PC-3 (cell line): ENCODE data around the gene MLIP. TPM values are rescaled to one million over a fixed set of nuclear protein-coding genes. Genes with fewer than 3 reads are reported as not detected.

Experiments used
- ATAC-seq: fragments of 200-7000 bp; cut with Tn5 transposase; 2 replicates; pipeline ENCODE4 v1.9.1; 2020; ENCODE audit warnings: mild to moderate bottlenecking, moderate library complexity
- BruUV-seq: library from RNA; stranded (reverse); fragments of 400-500 nt; replicated peaks from 2 replicates; lab custom pipeline; 2021; lab: Mats Ljungman, UMichigan
- CTCF ChIA-PET: fragments of 300-600 bp; sonication (Branson Sonifier 250); formaldehyde crosslinking; loops from one replicate; lab custom pipeline; 2022; ENCODE audit warnings: antibody characterized with exemption; lab: Charles Lee
- POLR2A ChIA-PET: fragments of 300-600 bp; sonication (Branson Sonifier 250); formaldehyde crosslinking; loops from one replicate; lab custom pipeline; 2022; ENCODE audit warnings: antibody characterized with exemption; ENCODE audit not compliant: unreplicated experiment; lab: Charles Lee
- DNase-seq: peaks from one replicate; pipeline ENCODE4 v3.0.0-alpha.2; 2015
- H2AFZ ChIP-seq: fragments of 300-600 bp; sonication (generic); 2 replicates; pipeline ENCODE4 v1.6.0; 2016; ENCODE audit warnings: antibody characterized with exemption, low read length
- H3F3A ChIP-seq: fragments of 300-600 bp; sonication (generic); one replicate; pipeline ENCODE4 v1.6.0; 2017; ENCODE audit warnings: antibody characterized with exemption, low read length, control low read depth, mild to moderate bottlenecking; ENCODE audit not compliant: unreplicated experiment
- H3K27ac ChIP-seq: fragments of 300-600 bp; sonication (generic); 2 replicates; pipeline ENCODE4 v1.5.1; 2016; ENCODE audit warnings: mild to moderate bottlenecking, low read length
- H3K27me3 ChIP-seq: fragments of 300-600 bp; sonication (generic); 2 replicates; pipeline ENCODE4 v1.6.1; 2016; ENCODE audit warnings: low read length, mixed read lengths
- H3K36me3 ChIP-seq: fragments of 300-600 bp; sonication (generic); 2 replicates; pipeline ENCODE4 v1.6.1; 2016; ENCODE audit warnings: low read depth, mixed run types, low read length, mixed read lengths
- H3K4me1 ChIP-seq: fragments of 300-600 bp; sonication (generic); 2 replicates; pipeline ENCODE4 v1.5.1; 2016; ENCODE audit warnings: low read length; ENCODE audit not compliant: insufficient read depth
- H3K4me2 ChIP-seq: fragments of 300-600 bp; sonication (generic); 2 replicates; pipeline ENCODE4 v1.6.0; 2016; ENCODE audit warnings: low read length
- H3K4me3 ChIP-seq: fragments of 300-600 bp; sonication (generic); 2 replicates; pipeline ENCODE4 v1.5.1; 2016; ENCODE audit warnings: mild to moderate bottlenecking, low read length, mixed read lengths
- H3K79me2 ChIP-seq: fragments of 300-600 bp; sonication (generic); 2 replicates; pipeline ENCODE4 v1.6.1; 2017; ENCODE audit warnings: low read length, mixed read lengths
- H3K9ac ChIP-seq: fragments of 300-600 bp; sonication (generic); 2 replicates; pipeline ENCODE4 v1.6.0; 2016; ENCODE audit warnings: mild to moderate bottlenecking, low read length
- H3K9me2 ChIP-seq: fragments of 300-600 bp; sonication (generic); replicated peaks from 2 replicates; pipeline ENCODE4 v1.6.1; 2016; ENCODE audit warnings: mixed run types, low read length, mixed read lengths
- H3K9me3 ChIP-seq: fragments of 300-600 bp; sonication (generic); 2 replicates; pipeline ENCODE4 v1.6.1; 2016; ENCODE audit warnings: low read length, mixed read lengths
- H4K20me1 ChIP-seq: fragments of 300-600 bp; sonication (generic); 2 replicates; pipeline ENCODE4 v1.6.1; 2016; ENCODE audit warnings: low read length, mixed read lengths
- CTCF ChIP-seq: fragments of 300-600 bp; sonication (generic); conservative IDR thresholded peaks from 2 replicates; pipeline ENCODE4 v1.5.1; 2017; ENCODE audit warnings: antibody characterized with exemption, low read depth, mild to moderate bottlenecking, low read length
- EZH2 ChIP-seq: fragments of 300-600 bp; sonication (generic); IDR thresholded peaks from one replicate; pipeline ENCODE4 v1.6.1; 2017; ENCODE audit warnings: antibody characterized with exemption, mild to moderate bottlenecking, low read length; ENCODE audit not compliant: unreplicated experiment
- EZH2phosphoT487 ChIP-seq: fragments of 300-600 bp; sonication (generic); IDR thresholded peaks from 2 replicates; pipeline ENCODE4 v1.6.1; 2018; ENCODE audit warnings: mild to moderate bottlenecking, antibody characterized with exemption, low read length, borderline replicate concordance
- intact Hi-C: fragments of 100-400 bp; cut with micrococcal nuclease; formaldehyde crosslinking; loops from 2 replicates; pipeline ENCODE4 v1.9.0; 2023
- total RNA-seq: library from RNA; depleted of rRNA; stranded (reverse); fragments of >200 nt; gene quantifications from 2 replicates; pipeline ENCODE4 v1.2.3, GENCODE V29; 2014

MLIP gene
- total RNA-seq, 1 experiment from 2014 or later = not detected

GRCh38 chr6:54260025-54260424, 148.8 kb downstream of the MLIP start:
- ATAC-seq (no peak), DNase-seq (no peak)
- BruUV-seq = no TSS peak
- Histone ChIP-seq H3K9me2 (no peaks in the 10 kb centered on the region), H3F3A (no peaks in the 10 kb centered on the region), H3K9me3 (no peaks in the 10 kb centered on the region), H3K27me3 (no peaks in the 10 kb centered on the region), H3K9ac (no peak overlapping the region), H3K4me2 (no peak overlapping the region), H3K36me3 (no peaks in the 10 kb centered on the region), H2AFZ (no peak overlapping the region), H4K20me1 (no peaks in the 10 kb centered on the region), H3K27ac (no peak overlapping the region), H3K4me3 (no peak overlapping the region), H3K4me1 (no peaks in the 10 kb centered on the region), H3K79me2 (no peaks in the 10 kb centered on the region)
- POLR2A ChIA-PET = no interaction called here
- CTCF ChIA-PET = no interaction called here
- TF ChIP-seq CTCF (no peak), EZH2phosphoT487 (no peak), EZH2 (no peak)
- intact Hi-C loops = no loop called here

GRCh38 chr6:54262499-54262898, 151.3 kb downstream of the MLIP start:
- POLR2A ChIA-PET = no interaction called here
- CTCF ChIA-PET = no interaction called here
- H3K9ac ChIP-seq = no peak overlapping the region
- intact Hi-C loops = no loop called here
- no peaks in the 10 kb centered on the region for H3K27me3 ChIP-seq
- no peak overlapping the region for H3K4me3 ChIP-seq
- no peaks in the 10 kb centered on the region for H3K79me2 ChIP-seq
- no peaks in the 10 kb centered on the region for H3K36me3 ChIP-seq
- no peaks in the 10 kb centered on the region for H3K9me2 ChIP-seq
- ATAC-seq (no peak), DNase-seq (no peak)
- BruUV-seq = no TSS peak
- H3K4me2 ChIP-seq = no peak overlapping the region
- H3K27ac ChIP-seq = no peak overlapping the region
- H3F3A ChIP-seq = no peaks in the 10 kb centered on the region
- H4K20me1 ChIP-seq = no peaks in the 10 kb centered on the region
- no peaks in the 10 kb centered on the region for H3K4me1 ChIP-seq
- no peaks in the 10 kb centered on the region for H3K9me3 ChIP-seq
- no peak for TF ChIP-seq CTCF
- no peak for TF ChIP-seq EZH2
- TF ChIP-seq EZH2phosphoT487 = no peak
- no peak overlapping the region for H2AFZ ChIP-seq

GRCh38 chr6:54262971-54263370, 151.7 kb downstream of the MLIP start:
- H3K9me2 ChIP-seq = no peaks in the 10 kb centered on the region
- ATAC-seq (no peak), DNase-seq (no peak)
- no peaks in the 10 kb centered on the region for H4K20me1 ChIP-seq
- ChIA-PET CTCF (no interaction called here), POLR2A (no interaction called here)
- H3F3A ChIP-seq = no peaks in the 10 kb centered on the region
- TF ChIP-seq EZH2phosphoT487 (no peak), EZH2 (no peak), CTCF (no peak)
- intact Hi-C loops = no loop called here
- no peak overlapping the region for H3K4me2 ChIP-seq
- H3K27me3 ChIP-seq = no peaks in the 10 kb centered on the region
- H3K79me2 ChIP-seq = no peaks in the 10 kb centered on the region
- H2AFZ ChIP-seq = no peak overlapping the region
- H3K36me3 ChIP-seq = no peaks in the 10 kb centered on the region
- H3K4me3 ChIP-seq = no peak overlapping the region
- no TSS peak for BruUV-seq
- no peaks in the 10 kb centered on the region for H3K4me1 ChIP-seq
- no peak overlapping the region for H3K9ac ChIP-seq
- no peaks in the 10 kb centered on the region for H3K9me3 ChIP-seq
- H3K27ac ChIP-seq = no peak overlapping the region
